HG02852 (cell line): ENCODE results near the gene DNAI2.

ENCODE experiments used
- ATAC-seq: cut with Tn5 transposase; IDR thresholded peaks from one replicate; pipeline ENCODE4 v1.9.1; 2021; ENCODE audit warnings: mild to moderate bottlenecking, moderate library complexity; ENCODE audit not compliant: unreplicated experiment

DNAI2 gene, protein sequence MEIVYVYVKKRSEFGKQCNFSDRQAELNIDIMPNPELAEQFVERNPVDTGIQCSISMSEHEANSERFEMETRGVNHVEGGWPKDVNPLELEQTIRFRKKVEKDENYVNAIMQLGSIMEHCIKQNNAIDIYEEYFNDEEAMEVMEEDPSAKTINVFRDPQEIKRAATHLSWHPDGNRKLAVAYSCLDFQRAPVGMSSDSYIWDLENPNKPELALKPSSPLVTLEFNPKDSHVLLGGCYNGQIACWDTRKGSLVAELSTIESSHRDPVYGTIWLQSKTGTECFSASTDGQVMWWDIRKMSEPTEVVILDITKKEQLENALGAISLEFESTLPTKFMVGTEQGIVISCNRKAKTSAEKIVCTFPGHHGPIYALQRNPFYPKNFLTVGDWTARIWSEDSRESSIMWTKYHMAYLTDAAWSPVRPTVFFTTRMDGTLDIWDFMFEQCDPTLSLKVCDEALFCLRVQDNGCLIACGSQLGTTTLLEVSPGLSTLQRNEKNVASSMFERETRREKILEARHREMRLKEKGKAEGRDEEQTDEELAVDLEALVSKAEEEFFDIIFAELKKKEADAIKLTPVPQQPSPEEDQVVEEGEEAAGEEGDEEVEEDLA

GRCh38 chr17:74274060-74274708 lies at the start of gene DNAI2:
TSS of gene DNAI2 (plus strand) at chr17:74274234. CDS start at chr17:74281818, 7,584 bp downstream.
- ATAC-seq, result no peak

GRCh38 chr17:74224959-74225725 lies 48.9 kb upstream of the DNAI2 start:
- no peak for ATAC-seq

- ATAC-seq, result no peak
Observed at GRCh38 chr17:74226252-74226651, 47.8 kb upstream of the DNAI2 start.

- no peak for ATAC-seq
Observed at GRCh38 chr17:74227271-74228080, 46.6 kb upstream of the DNAI2 start.

GRCh38 chr17:74228306-74228978 lies 45.6 kb upstream of the DNAI2 start:
- ATAC-seq, result no peak

- ATAC-seq, result no peak
Observed at GRCh38 chr17:74230896-74231295, 43.1 kb upstream of the DNAI2 start.

DNA sequence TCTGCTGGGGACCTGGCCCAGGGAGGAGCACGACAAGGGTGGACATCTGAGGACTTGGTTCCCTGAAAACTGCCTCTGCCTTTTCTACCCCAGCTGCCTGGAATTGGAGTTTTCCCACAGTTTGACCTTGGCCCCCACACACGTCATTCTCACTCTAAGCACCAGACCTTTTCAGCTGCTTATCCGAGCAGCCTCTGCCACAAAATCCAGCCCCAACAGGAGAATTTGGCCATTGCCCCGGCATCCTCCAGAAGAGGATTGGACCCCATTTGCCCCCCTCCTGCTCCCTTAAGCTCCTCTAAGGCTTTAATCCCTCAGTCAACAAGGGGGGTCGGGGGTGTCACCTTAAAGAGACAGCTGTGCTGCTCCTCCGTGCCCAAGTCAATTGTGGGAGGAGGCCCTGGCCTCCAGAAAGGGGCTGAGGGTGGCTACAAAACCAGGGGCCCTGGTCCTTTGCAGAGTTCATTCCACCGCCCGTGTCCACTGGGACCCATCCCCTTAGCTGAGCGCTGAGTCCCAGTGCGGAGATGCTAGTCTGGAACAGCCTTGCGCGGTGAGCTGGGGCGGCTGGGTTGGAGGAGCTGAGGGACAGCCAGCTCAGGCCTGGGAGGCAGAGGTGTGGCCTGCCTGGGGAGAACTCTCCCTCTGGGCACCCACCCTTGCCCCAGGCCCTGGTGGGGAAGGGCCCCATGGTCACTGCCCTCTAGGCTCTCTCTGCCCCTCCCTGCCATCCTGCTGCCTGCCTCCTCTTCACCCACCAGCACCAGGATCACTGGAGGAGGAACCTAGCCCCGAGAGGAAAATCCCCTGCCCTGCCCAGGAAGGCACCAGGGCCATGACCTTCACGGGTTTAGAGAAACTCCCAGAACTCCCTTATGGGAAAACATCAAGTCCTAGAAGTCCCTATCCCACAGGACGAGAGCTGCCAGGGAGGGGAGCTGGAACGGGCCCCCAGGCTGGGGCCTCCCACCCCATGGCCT lies 41.8 kb upstream of the DNAI2 start:
- no peak for ATAC-seq

GRCh38 chr17:74233937-74234336 lies 40.1 kb upstream of the DNAI2 start:
- no peak for ATAC-seq

DNA sequence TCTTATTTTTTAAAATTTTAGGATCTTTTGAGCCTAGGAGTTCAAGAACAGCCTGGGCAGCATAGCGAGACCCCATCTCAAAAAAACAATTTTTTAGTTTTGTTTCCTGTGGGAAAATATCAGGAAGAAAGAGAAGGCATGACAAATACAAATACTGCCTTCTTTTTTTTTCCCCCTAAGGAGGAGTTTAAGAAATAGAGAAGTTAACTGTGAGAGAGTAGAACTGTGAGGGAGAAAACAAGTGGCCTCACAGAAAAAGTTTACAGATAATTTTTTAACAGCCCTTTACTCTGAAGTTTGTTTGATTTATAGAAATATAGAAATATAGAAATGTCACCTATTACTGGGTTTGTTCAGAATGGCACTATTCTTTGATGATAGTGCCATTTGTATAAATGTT lies 39.5 kb upstream of the DNAI2 start:
- no peak for ATAC-seq

DNA sequence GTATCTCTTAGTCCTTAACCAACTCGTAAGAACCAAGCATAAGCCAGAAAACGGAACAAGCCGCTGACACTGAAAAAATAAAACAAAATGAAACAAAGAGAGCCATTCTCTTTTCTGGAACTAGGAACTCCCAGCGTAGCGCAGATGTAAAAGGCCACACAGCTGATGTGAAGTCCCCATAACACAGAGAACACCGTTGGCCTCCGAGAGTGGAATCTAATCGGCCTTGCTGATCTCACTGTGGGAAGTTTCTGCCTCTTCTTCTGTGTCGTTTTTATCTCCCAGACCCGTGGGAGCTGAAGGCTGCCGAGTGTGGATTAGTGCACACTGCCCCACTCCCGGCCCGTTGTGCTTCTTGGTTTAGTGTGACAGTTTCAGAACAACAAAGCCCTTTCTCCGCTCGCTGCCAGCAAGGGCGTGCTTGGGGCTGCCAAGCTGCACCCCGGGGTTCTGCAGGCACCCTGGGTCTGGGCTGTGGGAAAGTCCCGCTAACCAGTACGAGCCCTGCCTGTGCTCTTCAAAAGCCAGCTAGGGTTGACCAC lies 38.9 kb upstream of the DNAI2 start:
- no peak for ATAC-seq

GRCh38 chr17:74235911-74236371 lies 38.1 kb upstream of the DNAI2 start:
- ATAC-seq, result no peak

DNA sequence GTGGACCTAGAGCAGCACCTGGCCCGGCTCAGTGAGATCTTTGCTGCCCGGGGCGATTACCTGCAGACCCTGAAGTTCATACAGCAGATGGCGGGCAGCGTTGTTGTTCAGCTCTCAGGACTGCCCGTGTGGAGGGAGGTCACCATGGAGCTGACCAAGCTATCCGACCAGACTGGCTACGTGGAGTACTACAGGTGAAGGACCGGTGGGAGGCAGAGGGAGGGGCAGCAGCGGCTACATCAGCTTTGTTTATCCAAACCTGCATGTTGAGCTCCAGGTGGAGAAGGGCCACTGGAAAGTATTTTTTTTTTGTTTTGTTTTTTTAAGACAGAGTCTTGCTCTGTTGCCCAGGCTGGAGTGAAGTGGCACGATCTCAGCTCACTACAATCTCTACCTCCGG lies 36.7 kb upstream of the DNAI2 start:
- ATAC-seq, result no peak

DNA sequence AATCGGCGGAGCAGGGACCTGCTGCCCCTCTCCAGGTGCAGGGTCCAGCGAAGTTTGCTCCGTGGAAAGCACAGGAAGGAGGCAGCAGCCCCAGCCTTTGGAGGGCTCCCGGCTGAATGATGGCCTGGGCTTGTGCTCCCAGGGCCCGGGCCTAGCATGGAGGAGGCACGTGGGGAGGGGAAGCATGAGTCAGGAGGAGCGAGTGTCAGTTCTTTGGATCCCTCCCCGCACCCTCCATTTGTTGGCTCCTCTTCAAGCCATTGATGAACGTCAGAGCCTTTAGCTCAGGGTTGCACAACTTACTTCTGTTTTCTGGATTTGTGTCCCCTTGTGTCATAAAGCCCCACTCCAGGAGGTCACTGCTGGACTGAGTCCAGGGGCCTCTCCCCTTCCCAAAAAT lies 34.9 kb upstream of the DNAI2 start:
- ATAC-seq, result no peak

- no peak for ATAC-seq
Observed at GRCh38 chr17:74240618-74241205, 33.3 kb upstream of the DNAI2 start.

- ATAC-seq, result no peak
Observed at GRCh38 chr17:74241431-74241830, 32.6 kb upstream of the DNAI2 start.

DNA sequence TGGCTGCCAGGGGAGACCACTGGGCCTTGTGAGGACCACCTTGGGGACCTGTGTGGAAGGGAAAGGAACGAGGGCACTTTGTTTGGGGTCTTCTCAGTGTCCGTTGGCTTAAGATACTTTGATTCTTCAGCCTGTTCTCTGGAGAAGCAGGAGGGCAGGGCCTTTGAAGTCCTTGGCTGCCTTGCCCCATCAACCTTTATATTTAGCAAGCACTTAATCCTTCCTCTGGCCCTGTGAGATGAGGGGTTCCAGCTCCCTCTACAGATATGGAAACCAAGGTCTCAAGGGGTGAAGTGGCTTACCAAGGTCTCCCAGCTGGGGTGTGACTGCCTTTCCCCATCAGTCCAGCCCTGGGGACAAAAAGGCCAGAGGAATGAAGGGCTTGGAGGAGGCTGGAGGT lies 32.2 kb upstream of the DNAI2 start:
- no peak for ATAC-seq

- no peak for ATAC-seq
Observed at GRCh38 chr17:74243013-74243755, 30.9 kb upstream of the DNAI2 start.
